CD4-positive, alpha-beta T cell treated with Interleukin-12 subunit alpha and Interleukin-12 subunit beta, for 1 hour (primary cell): ENCODE results near the gene RNU5B-1.
A peak's percentile ranks its signal among the peaks of the same experiment; 100 is the strongest.

Experiments used
- DNase-seq: peaks from one replicate; pipeline ENCODE4 v3.0.0-alpha.2; 2020

Gene RNU5B-1

DNA sequence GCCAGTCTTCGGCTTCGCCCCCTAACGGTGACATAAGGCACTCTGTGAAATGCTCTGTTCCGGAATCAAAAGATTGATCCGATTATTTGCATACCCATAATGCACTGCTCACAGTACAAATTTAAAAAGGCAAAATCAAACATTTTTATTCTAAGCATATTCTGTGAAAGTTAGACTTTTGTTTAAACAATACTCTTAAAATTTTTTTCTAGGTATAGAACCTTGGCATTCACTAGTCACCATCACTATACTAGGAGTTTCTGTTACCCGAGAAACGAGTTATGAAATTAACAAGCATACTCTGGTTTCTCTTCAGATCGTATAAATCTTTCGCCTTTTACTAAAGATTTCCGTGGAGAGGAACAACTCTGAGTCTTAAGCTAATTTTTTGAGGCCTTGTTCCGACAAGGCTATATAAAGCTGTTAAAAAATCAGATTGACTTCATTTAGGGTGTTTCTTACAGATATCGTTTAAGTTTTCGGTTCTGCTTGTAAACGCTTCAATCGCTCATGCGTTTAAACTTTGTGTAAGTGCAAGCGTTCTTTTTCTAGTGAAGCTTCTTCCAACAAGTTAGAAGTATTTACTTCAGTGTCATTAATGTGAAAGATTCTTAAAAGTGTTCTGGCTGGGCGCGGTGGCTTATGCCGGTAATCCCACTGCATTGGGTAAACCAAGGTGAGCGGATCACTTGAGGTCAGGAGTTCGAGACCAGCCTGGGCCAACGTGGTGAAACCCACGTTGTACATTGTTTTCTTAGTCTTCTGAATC, at the start of gene RNU5B-1:
Gene RNU5B-1 (plus strand): TSS at position 297 of the 769 bp plus-strand sequence.
- peak; percentile 90 for DNase-seq

DNA sequence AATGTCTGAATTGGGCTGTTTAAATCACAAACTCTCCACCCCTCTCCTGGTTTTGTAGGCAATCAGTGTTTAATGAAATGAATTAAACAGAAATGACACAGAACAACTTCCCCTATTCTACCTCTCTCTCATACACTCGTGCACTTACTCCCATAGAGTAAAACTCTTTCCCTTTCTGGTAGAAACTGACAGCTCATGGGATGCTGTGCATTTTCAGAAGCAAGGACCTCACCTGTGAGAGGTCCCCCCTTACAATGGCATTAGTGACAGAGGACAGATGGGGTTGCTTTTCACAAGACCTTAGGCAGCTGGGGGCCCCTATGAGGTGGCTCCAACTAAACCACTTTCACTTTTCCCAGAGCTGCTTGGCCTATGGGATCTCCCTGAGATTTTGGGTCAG, 49.7 kb upstream of the RNU5B-1 start:
- DNase-seq, result no peak

DNA sequence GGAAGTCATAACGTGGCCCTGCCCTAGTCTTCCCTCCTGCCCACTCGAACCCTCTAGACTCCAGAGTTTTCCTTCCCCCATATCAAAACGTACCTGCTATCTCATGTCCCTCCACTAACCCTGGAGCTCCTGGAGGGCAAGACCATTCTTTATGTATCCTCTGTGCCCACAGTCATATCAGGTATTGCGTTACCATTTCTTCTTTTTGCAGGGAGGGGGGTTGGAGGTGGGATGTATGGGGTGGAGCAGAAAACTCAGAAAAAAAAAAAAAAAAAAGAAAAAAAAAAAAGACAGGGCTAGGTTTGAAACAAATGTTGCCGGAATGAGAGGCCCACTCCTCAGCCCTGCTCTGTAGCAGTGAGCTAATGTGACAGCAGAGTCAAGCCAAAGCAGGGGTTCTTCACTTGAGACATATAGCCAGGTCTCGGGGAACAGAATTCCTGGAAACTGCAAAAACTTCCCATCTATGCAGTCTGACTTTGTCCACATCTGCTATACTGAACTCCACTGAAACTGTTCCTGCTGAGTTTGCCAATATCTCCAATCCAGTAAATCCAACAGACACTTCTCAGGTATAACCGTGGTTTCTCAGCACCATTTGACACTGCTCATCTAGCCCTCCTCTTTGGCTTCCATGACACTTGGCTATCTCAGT, 48.9 kb upstream of the RNU5B-1 start:
- DNase-seq, result no peak

DNA sequence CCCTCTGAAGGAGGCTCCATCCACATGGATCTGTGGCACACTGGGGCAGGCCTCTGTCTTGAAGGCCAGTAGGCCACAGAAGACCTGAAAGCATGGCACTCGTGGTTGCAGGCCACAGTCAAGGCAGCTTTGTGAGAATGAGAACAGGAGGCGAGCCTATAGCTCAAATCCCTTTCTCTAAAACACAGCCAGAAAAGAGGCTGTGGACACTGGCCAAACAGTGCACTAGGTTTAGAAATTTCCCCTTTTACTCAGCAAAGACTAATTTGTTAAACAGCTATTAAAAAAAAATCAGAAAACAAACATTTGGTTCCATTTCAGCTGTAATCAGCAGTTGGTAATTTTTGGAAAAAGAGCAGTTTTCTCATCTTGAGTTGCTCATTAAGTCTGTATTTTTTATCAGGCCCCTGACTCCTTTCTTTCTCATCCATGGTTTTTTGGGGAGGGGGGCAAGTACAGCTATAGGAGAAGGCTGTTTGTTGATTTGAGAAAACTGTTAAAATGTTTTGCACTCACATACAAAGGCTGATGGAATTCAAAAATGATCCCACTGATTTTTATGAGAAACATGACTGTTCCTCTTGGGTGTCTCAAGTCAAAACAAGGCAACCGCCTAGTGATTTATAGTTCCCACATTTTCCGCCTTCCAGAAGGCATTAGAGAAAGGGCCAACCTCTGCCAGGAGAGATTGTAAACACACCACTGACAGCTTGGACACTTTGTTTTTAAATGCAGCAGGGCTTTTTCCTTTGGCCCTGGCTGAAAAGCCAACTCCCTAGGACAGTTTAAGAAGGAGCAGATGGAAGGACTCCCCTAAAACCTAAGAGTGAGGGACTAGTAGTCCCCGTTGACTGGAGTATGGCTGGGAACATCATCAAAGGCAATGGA, 45.9 kb upstream of the RNU5B-1 start:
- no peak for DNase-seq

DNA sequence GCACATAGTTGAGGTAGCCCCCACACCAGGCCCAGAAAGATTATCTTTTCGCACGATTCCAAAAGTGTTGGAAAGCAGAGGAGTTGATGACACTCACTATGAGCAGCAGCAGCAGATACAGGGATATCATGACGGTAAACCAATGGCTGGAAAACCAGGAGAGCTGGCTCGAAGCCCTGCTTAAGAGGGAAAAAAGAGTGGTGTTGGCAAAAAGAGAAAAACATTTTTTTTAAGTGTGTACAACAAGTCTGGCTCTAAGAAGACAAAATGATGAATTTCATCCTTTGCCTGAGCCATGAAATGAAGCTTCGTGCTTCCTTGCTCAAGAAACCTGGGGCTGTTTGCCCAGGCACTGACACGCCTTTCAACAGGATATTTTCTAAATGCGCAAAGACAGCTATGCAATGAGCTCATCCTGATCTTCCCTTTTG, 45.1 kb upstream of the RNU5B-1 start:
- no peak for DNase-seq

DNA sequence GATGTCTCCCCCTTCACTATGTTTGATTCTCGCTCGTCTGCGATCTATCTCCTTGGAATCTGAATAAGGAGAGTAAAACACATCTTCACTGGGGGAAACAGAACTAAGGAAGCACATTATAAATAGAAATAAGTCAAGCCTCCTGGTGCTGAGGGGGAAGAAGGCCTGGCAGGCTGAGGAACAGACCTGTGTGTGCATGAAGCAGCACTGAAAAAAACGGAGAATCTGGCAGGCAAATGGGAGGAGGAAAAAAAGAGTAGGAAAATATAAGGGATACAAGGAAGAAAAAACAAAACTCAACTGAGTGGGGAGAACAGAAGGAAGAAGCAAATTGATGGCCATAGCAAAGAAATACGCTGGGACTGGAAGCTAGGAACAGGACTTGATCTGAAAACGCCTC, 43.5 kb upstream of the RNU5B-1 start:
- DNase-seq, result no peak

DNA sequence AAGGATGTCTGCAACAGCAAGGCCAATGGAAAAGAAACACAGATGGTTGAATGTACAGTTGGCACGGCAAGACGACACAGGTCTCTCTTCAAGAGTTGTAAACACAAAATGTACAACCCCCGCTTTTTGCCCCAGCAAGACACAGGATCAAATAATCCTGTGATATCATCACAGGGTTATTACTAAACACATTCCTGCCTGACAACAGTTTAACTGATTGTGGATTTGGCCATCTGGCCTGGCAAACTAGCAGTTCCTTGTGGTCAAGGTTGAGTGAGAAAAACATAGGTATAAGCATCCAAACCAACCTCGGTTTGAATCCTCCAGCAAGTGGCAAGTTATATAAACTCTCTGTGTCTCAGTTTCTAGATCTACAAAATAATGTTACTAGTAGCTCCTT, 41.2 kb upstream of the RNU5B-1 start:
- no peak for DNase-seq

DNA sequence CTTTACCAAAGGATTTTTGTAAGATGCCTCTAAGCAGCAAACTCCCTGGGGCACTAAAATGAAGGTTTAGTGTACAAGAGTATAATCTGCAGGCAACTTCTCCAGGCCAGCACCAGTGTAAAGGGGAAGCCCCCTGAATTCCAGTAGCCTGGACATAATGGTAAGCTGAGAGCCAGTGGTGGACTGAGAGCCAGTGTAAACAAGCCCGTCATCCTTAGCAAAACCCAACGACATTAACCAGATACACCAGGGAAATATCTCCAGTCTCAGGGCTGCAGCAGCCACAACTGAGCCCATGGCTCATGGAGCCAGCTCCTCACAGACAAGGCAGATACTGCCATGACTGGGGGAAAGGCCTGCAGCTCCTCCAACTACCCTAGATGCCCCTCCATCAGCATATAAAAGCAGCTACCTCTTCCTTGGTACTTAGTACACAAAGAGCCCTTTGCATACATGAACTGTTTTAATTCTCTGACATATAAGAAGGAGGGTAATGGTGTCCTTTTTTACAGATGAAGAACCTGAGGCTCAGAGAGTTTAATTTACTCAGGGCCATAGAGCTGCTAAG, 39.5 kb upstream of the RNU5B-1 start:
- DNase-seq, result no peak

DNA sequence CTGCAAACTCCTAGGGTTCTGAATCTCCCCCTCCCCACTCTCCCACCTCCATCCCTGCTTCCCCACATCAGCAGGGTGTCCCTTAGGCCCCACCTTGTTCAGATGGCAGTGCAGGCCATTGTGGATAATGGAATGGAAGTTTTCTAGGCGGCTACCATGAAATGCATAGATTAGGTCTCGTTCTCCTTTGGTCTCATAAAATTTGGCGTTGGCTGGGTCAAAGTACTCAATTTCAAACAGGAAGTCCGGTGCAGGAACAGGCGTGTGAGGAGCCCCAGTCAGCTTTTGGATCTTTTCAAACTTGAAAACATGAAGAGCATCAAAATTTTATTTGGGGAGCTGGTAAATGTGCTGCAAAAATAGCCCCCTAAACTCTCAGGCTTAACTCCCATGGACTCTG, 38.0 kb upstream of the RNU5B-1 start:
- no peak for DNase-seq

DNA sequence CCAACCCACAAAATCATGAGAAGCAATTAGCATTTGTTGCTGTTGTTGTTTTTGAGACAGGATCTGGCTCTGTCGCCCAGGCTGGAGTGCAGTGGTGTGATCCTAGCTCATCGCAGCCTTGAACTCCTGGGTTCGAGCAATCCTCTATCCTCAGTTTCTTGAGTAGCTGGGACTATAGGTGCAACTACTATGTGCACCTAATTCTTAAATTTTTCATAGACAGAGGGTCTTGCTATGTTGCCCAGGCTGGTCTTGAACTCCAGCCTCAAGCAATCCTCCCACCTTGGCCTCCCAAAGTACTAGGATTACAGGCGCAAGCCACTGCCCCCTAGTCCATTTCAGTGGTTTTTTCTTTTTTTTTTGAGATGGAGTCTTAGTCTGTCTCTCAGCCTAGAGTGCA, 36.1 kb upstream of the RNU5B-1 start:
- no peak for DNase-seq

DNA sequence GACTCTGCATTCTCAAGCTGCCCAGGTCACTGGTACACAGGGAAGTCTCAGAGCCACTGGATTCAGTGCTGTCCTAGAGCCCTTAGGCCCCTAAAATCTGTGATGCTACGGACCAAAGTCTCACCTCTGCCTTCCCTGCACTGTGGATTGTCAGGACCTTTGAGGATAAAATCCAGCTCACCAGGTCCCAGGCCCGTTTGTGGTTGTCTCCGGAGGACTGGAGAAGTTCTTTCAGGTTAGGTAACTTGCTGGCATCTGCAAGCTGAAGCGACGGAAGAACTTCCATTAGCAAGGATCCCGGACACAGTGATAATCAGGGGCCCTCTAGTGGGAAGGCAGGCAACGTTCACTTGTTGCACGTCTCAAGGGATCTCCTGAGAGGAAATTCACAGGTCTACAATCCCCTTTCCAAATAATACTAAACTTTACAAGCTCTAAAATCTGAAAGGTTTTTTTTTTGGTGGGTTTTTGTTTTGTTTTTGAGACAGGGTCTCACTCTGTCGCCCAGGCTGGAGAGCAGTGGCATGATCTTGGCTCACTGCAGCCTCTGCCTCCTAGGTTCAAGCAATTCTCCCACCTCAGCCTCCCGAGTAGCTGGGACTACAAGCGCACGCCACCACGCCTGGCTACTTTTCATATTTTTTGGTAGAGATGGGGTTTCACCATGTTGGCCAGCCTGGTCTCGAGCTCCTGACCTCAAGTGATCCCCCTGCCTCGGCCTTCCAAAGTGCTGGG, 33.5 kb upstream of the RNU5B-1 start:
- DNase-seq, result peak; percentile 7

DNA sequence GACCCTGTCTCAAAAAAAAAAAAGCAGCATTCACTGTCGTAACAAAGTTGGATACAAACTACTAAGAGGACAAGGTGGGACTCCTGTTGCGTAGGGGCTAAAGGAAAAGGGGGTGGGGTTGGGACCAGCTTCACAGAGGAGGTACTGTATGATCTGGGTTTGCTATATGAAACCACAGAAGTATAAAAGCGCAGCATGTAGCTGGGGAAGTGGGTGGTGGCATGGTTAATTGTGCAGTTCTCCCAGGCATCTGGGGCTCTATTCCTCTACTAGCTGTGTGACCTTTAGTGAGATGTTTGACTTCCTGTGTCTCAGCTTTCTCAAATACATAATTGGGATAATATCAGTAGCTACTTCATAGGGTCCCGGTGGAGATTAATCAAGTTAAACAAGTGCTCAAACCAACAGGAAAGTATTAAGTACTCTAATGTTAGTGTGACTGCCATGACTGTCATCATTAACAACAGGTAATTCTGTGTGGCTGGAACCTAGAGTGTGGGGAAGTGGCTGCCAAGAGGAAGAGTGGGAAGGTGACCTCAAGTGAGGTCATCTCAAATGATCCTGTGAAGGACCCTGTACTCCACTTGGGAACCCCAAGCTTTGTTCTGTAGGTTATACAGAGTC, 29.3 kb upstream of the RNU5B-1 start:
- DNase-seq, result no peak

DNA sequence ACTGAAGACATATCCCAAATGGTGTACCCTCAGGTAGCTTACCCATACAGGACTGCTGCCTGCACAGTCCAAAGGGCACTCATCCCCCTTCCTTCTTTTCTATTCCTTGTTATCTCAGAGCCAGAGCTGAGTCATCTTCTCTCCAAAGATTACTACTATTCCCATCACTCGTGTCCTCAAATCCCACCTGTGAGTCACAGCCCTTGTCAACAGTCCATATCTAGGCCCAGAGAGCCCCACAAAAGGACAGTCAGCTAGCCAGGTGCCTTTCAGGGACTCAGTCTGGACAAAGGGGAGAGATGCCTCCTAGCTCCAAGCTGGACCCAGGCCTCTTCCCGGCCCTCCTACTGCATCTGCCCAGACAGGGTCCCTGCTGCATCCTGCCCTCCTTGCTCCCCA, 28.8 kb upstream of the RNU5B-1 start:
- DNase-seq, result no peak

DNA sequence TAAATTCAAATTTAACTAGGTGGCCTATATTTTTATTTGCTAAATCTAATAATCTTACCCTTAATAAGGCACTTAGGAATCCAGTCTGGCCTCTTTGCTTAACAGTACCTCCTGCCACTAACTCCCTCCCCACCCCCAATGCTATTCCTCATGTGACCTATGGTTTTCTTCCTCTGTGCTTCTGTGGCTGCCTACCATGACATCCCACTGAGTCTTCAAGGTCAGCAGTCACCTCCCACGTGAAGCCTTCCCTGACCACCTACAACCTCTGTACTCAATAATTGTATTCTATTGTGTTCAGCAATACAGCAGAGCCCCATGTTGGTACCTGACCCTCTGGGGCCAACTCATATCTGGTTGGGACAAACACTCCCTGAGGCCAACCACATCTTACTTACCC, 27.5 kb upstream of the RNU5B-1 start:
- no peak for DNase-seq

DNA sequence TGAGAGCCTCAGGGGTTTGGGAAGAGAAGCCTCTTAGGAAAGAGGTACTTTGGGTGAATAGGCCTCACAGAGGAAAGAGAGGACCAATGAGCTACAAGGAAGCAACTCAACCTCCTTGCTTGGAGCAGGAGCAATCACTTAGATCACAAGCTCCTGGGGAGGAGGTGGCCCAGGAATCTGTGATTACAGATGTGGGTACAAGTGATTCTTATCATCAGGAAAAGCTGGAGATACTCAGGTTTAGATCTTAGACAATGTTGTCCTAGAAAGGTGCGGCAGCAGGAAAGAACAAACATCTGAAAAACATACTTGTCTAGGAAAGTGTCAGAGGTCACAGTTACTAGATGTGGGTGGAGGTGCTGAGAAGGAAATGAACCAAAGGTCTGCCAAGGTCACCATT, 26.0 kb upstream of the RNU5B-1 start:
- DNase-seq, result no peak

DNA sequence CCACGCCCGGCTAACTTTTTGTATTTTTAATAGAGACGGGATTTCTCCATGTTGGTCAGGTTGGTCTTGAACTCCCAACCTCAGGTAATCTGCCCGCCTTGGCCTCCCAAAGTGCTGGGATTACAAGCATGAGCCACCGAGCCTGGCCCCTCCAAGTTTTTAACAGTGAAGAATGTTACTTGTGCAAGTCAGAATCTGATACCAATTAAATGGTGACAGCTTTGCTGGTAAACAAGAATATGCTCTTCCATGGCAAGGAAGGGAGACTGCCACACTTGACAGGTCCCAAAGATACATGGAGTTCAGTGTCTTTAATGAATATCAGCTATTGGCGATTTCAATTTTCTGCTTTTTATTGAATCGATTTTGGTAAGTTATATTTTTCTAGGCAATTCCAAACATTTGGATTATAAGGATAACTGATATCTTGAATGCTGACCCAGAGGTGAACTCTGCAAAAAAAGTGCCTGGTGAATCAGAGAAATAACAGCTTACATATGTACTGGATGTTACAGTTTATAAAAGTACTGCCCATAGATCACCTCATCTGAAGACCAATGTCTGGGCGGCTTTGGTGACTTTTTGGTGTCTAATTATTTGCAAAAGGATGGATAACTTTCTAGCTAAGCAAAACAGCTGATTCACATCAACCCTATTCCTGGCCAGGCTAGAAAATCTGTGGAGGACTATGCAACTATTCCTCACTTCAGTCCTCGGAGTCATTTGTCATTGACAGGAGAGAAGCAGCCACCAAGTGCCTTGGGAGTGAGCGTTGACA, 19.0 kb upstream of the RNU5B-1 start:
- DNase-seq, result no peak

DNA sequence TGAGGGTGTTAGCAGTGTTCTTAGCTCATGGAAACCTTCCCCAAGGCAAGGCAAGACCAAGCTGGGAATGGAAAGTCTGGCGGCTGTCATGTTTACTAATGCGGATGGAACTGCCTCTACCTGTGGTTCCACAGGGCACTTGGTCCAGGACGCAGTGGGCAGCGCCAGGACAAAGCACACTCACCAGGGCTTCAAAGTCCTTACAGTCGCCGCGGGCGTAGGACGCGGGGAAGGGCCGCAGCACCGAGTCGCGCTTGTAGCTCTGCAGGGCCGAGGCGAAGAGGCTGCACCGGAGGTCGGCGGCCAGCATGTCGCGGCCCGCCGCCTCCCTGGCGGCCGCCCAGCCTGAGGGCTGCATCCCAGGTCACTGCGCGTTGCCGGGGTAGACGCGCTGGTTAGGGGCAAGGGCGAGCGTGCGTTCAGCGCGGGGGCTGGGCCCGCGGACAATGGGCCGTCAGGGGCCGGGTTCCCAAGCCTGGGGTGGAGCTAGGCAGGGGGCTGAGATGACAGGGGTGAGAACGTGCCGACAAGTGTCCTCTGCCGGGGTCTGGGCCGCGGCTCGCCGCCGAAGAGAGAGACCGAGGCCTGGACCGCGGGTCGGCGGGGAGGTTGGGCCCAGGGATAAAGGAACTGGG, 18.3 kb upstream of the RNU5B-1 start:
- no peak for DNase-seq

DNA sequence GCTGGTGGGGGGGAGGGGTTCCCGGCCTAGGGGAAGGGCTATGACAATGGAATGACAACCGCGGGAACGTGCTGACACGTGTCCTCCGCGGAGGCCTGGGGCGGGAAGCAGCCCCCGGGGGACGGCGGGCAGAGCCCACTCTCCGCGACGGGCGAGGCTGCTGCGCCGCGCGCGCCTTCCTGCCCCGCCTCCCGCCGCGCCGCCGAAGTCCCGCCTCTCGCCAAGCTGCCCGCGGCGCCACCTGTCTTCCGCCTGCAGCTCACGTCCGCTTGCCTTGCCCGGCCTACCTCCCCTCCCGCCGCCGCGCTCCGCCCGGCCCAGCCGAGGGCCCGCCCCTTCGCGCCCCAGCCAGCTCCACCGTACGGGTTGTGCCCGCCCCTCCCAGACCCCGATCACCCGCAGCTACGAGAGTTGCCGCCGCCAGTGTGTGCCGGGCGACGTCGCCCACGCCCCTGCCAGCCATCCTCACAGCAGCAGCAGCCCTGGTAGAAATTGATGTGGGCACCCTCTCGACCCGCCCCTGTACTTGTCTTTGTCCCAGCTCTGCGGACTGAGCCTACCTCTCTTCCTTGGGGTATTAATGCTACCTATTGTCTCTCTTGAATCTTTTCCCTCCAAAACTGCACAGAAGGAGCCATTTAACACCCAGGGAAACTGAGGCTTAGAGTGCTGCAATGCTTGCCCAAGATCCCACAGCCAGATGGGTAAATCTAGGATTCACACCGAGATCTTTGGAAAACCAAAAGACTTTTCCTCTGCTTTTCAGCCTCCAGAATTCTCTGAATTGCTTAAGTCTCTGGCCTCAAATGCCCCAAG, 17.6 kb upstream of the RNU5B-1 start, which contains the start of gene PARP16:
Gene PARP16 (minus strand): TSS at position 180 of the 816 bp plus-strand sequence. CDS start 457 bp downstream, outside the sequence.
- peak; percentile 95 for DNase-seq

DNA sequence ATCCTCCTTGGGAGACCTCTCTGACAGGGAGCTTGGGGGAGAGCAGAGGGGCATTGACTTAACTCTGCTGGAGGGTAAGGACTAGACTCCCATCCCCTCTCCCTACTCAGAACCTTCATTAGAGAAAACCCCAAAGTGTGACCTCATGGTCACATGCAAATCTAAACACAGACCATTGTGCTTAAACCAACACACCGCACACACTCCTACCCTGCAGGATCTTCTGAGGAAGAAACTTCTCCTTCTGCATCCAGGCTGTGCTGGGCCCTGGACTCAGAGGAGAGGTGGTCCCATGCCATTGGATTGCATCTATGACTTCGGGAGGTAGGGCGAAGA, 17.0 kb upstream of the RNU5B-1 start:
- DNase-seq, result no peak
